CD4-positive, alpha-beta T cell treated with Interleukin-2 at 100 ng/mL for 4 hours (primary cell): Measurements from ENCODE around the gene CASTOR1.
A peak's percentile ranks its signal among the peaks of the same experiment; 100 is the strongest.

ENCODE experiments used
- DNase-seq: peaks from one replicate; pipeline ENCODE4 v3.0.0-alpha.2; 2020; ENCODE audit warnings: low spot score

Gene CASTOR1

GRCh38 chr22:30263883-30264282, 25.4 kb downstream of the CASTOR1 start:
- DNase-seq = no peak

DNA sequence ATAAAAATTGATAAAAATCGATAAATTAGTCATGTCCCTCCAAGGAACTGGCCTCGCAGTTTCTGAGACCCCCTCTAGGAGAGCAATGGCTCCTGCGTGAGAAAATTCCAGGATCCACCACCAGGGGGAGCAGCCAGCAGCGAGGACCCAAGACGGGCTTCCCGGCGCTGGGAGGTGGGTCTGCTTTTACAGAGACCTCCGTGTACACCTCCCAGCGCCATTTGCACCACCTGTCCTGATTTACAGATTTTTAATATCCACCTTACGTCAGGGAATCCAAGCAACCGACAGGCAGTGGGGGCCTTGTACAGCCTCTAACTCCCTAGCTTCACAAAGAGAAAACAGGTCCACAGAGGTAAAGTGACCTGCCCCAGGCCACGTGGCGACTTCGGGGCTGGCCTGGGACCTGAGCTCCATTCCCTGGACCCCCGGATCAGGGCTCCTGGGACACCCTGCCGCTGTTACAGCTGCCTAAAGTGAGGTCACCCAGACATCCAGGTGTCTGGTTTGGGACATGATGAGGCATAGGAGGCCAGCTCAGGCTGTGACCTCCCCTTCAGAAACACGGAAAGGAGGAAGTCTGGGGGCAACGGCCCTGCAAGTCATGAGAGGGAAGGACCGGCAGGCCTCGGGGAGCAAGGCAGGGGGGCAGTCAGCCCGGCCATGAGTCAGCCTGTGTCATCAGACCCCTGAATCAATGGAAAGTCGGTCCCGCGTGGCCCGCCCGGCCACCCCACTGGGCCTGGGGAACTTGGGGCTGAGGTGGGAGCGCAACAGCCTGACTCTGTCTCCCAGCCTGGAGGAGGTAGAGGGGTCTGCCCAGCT, 26.2 kb downstream of the CASTOR1 start:
- peak; percentile 78 for DNase-seq

- DNase-seq = no peak
These were observed 27.2 kb downstream of the CASTOR1 start for GRCh38 chr22:30262112-30262511.

DNA sequence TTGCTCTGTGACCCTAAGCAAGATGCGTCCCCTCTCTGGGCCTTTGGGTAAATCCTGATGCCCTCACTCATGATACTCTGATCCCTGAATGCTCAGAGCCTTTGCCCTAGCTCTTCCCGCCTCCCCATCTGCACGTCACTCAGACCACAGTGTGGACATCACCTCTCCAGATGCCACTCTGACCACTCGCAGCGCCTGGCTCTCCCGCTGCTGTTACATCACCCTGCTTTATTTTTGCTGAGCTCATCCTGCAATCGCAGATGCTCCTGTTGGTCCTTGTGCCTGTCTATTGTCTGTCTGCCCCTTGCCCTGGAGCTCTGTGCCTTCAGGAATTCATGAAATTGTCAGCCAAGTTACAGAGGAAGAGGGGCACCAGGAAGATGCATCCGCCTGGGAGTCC, 28.2 kb downstream of the CASTOR1 start:
- DNase-seq = no peak

DNA sequence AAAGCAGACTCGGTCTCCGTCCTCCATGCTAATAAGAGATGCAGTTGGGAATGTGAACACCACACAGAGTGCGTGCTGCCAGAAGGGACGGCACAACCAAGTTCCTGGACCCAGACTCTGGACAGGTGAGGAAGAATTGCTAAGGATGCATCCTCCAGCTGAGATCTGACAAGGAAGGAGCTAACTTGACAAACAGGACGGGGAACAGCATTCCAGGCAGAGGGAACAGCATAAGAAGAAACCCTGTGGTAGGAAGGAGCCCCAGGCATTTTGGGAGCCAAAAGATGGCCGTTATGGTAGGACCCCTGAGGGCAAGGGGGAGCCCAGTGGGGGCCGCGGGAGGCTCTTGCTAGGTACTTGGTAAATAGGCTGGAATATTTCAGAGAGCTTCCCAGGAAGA, 28.6 kb downstream of the CASTOR1 start:
- DNase-seq = no peak

DNA sequence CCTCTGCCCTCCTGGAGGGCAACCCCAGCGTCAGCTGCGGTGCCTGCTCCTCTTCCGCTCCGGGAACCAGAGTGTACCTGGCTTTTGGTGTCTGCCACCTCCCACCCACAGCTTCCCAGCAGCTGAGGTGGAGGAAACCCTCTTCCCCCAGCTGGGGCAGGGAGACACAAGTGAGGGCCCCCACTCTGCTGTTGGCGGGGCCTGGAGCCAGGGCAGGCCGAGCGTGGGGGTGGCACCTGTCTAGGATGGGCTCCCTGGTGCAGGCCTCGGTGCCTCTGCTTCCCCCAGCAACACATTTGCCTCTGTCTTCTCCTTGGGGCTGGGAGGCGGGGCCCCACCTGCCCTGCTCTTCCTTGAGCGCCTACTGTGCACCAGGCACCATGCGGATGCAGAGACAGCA, 29.0 kb downstream of the CASTOR1 start:
- no peak for DNase-seq

GRCh38 chr22:30254314-30254713, 35.0 kb downstream of the CASTOR1 start:
- DNase-seq = no peak

DNA sequence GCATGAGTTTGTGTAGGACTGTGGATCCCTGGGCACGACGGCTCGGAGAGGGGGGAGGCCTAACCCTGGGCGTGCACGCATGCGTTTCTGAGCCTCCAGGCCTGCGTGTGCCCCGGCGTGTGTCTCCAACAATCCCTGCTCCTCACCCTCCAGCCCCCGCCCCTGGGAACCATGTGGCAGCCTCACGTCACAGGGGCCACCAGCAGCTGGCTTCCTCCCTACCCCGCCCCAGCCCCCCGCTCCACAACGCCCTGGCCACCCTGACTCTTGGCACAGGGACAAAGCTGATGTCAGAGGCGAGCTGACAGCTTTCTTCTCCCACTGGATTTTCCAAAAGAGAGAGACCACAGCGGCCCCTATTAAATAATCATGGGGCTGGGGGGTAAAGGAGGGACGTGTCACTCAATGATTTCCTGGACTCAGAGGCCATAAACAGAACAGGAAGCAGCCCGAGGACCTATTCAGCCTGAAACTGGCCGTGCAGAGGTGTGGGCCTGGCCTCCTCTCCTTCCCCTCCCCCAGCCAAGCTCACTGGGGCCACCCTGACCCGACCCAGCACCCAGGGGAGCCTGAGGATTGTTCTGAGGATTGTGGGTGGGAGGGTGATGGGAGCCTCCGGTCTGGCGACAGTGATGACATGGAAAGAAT, 36.0 kb downstream of the CASTOR1 start:
- no peak for DNase-seq

- no peak for DNase-seq
These were observed 36.7 kb downstream of the CASTOR1 start for GRCh38 chr22:30252411-30253204.

DNA sequence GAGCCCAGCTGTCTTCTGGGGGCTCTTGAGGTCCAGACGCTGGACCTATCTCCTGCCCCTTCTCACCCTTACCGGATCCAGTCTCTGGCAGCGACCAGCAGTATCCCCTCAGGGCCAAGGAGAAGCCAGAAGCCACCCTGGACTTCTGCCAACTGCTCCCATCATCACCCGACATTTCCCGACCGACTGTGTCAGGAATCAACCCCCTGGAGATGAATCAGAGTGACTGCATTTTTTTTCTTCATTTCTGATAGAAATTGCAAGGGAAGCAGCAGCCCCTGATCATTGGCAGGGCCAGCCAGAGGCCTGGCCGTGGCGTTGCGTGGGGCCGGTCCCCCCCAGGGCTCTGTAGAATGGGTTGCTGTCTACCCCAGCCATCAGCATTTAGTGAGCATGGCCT, 37.6 kb downstream of the CASTOR1 start:
- no peak for DNase-seq

DNA sequence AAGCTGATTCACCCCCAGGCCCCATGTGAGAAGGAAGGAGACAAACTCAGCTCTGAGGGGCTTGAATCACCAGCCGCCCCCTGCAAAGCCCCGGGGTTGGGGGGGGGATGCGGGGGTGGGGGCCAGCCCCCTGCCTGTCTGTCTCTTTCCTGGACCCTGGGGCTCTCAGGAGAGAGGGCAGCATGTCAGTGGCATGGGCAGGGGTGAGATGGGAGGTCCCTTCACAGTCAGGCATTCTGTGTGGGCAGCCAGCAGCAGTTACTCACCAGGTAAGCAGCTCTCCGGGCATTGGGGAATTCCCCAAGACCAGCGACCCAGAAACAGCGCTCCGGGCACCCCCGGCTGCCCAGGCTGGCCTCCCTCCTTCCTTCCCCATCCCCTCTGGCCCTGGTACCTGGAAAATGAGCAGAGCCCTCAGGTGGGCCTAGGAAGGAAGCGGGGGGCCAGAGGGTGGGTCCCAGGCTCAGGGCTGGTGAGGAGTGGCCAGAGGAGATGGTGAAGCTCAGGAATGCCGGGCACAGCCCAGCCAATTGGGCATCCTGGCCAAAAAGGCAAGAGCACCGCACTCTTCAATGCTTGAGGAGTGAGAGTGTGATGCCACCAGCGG, 38.5 kb downstream of the CASTOR1 start:
- DNase-seq = no peak

- DNase-seq = no peak
These were observed 39.2 kb downstream of the CASTOR1 start for GRCh38 chr22:30250039-30250565.

- no peak for DNase-seq
These were observed 40.0 kb downstream of the CASTOR1 start for GRCh38 chr22:30249049-30250038.

GRCh38 chr22:30248484-30248883, 40.8 kb downstream of the CASTOR1 start:
- no peak for DNase-seq

DNA sequence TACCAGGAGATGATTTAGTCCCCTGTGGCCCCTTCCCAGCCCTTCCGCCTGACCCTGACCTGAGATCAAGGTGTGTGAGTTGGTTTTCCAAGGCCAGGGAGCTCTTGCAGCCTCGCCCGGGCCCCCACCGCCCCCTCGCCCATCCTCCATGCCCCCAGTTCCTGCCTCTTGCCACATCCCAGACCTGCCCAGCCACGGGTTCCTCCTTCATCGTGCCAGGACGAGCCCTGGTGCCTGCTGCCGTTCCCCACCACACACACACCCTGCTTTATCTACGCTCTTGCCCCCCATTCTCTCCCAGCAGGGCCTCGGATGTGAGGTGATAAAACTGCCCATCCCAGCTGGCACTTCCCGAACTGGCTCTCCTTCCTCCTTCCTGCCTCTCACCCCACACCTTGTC, 41.3 kb downstream of the CASTOR1 start:
- DNase-seq = no peak

- no peak for DNase-seq
These were observed 41.7 kb downstream of the CASTOR1 start for GRCh38 chr22:30247561-30247960.

- DNase-seq = peak; percentile 26
These were observed 42.4 kb downstream of the CASTOR1 start for GRCh38 chr22:30246814-30247376.

- peak; percentile 33 for DNase-seq
These were observed 43.1 kb downstream of the CASTOR1 start, which contains the start of gene LIF for GRCh38 chr22:30245985-30246813. LIF (minus strand) TSS chr22:30246759; CDS start chr22:30246695, 64 bp downstream.

DNA sequence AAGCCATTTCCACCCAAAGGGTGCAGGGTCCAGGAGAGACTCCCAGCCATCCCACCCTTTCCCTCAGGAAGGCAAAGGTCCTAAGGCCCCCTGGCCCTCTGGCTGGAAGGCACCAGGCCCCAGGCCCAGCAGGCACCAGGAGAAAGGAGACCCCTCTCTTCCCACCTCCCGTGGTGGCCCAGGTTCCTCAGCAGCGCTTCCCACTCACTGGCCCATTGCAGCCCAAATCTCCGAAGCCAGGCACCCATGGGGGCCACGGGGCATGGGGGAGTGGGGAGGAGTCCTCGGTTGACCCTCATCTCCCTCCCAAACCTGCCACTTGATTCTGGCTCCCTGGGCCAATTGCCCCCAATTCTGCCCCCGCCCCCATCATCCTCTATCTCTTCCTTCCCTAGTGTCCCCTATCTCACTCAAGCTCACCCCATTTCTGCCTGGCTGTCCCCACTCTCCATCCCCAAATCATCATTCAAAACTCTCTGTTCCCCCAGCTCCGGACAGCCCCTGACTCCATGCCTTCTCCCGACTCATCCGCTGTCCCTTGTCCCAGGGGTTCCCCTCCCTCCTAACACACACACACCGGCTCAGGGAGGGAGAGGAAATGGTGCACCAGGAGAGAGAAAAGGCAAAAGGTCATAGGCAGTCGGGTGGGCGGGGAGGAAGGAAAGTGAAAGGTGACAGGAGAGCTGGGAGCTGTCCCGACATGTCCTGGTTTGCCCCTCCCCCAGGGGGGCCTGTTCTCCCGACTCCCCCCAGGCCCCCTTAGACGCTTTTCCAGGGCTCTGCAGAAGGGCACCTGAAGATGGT, 43.9 kb downstream of the CASTOR1 start:
- no peak for DNase-seq
